Keratinocyte (primary cell): ENCODE results near the gene TBC1D14.

Experiments
- CTCF ChIP-seq, 3 experiments: IDR thresholded peaks in 1 of 3; conservative IDR thresholded peaks in 1 of 3; optimal IDR thresholded peaks in 1 of 3; 2 replicates in 2 of 3; 3 replicates in 1 of 3; pipeline versions ENCODE3 to v1.5.1; 2011; ENCODE audit warnings: low read length in 3 of 3, mild to moderate bottlenecking in 3 of 3, moderate library complexity in 2 of 3, control low read depth in 1 of 3, inconsistent platforms in 1 of 3; ENCODE audit not compliant: insufficient read depth in 2 of 3; ENCODE audit errors: extremely low read depth in 1 of 3
- EZH2 ChIP-seq: IDR thresholded peaks from one replicate; pipeline ENCODE4 v1.6.1; 2012; ENCODE audit warnings: inconsistent platforms, mild to moderate bottlenecking, low read length, moderate library complexity

- TF ChIP-seq CTCF (optimal IDR thresholded peaks at IDR 0.05 in 1 of 3, IDR thresholded peaks at IDR 0.05 in 1 of 3, conservative IDR thresholded peaks at IDR 0.05 in 1 of 3; ENCODE audit: extremely low read depth in 1 of 3, insufficient read depth in 2 of 3, low read length in 3 of 3) (no peak), EZH2 (no peak)
Observed at GRCh38 chr4:6891436-6892170, 18.0 kb upstream of the TBC1D14 start.
